Measurements from ENCODE around the gene GREM2.

DNA sequence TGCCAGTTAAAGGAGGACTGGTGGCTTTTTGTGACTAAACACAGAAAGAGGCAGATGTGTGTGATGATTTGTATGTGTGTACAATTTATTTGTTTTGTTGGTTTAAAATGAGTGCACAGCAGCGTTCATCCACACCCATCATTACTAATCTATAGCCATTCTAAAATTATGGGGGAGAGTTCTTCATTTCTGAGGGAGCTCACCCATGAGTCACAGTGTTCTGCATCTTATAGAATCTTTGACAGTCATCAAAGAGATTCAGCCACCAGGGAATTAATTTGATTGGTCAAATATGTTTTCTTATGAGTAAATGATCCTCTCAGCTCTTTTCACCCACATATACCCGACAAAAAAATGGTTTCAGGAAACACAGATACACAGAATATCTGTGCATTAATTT lies 147.9 kb downstream of the GREM2 start:
- TF ChIP-seq CTCF (conservative IDR thresholded peaks at IDR 0.05; ENCODE audit: low read depth, low read length) (no peak), EZH2phosphoT487 (IDR thresholded peaks at IDR 0.05; ENCODE audit: borderline replicate concordance, low read length) (no peak)
